Transverse colon (tissue), 4 donors: ENCODE data around the gene ZNF653. TPM values are rescaled to one million over a fixed set of nuclear protein-coding genes. Genes with fewer than 3 reads are reported as not detected.

Experiments
- DNase-seq: peaks from one replicate; pipeline ENCODE4 v3.0.0-alpha.2; 2019
- H3K27ac ChIP-seq, 4 donors: fragments of 200-600 bp; sonication (generic); 2 replicates each; pipeline ENCODE4 v1.5.1; 2016 to 2018; ENCODE audit warnings: inconsistent platforms in 4 of 4
- H3K27me3 ChIP-seq: fragments of 200-600 bp; sonication (generic); 2 replicates; pipeline ENCODE4 v1.5.1; 2017; ENCODE audit warnings: inconsistent platforms
- H3K36me3 ChIP-seq, 4 donors: fragments of 200-600 bp; sonication (generic); 2 replicates each; pipeline ENCODE4 v1.5.1; 2017 to 2019; ENCODE audit warnings: inconsistent platforms in 4 of 4
- H3K4me1 ChIP-seq, 4 donors: fragments of 200-600 bp; sonication (generic); 2 replicates each; pipeline ENCODE4 v1.5.1; 2017 to 2020; ENCODE audit warnings: inconsistent platforms in 4 of 4
- H3K4me3 ChIP-seq, 4 donors: fragments of 200-600 bp; sonication (generic); 1 replicate in 1 of 4; 2 replicates in 3 of 4; pipeline versions ENCODE4 v1.5.1 to v1.6.1; 2017 to 2019; ENCODE audit warnings: inconsistent platforms in 4 of 4
- H3K9me3 ChIP-seq, 2 donors: fragments of 200-600 bp; sonication (generic); 2 replicates each; pipeline ENCODE4 v1.5.1; 2017 to 2019; ENCODE audit warnings: inconsistent platforms in 2 of 2
- EP300 ChIP-seq: sonication (generic); formaldehyde crosslinking; IDR thresholded peaks from one replicate; pipeline ENCODE4 v1.6.1; 2017; ENCODE audit warnings: antibody characterized with exemption, low read depth
- POLR2A ChIP-seq: fragments of 450-650 bp; IDR thresholded peaks from one replicate; pipeline ENCODE4 v1.6.1; 2016; ENCODE audit warnings: antibody characterized with exemption, mild to moderate bottlenecking, moderate library complexity
- POLR2AphosphoS5 ChIP-seq, 3 donors: sonication (generic); formaldehyde crosslinking; IDR thresholded peaks; one replicate each; pipeline ENCODE4 v1.6.1; 2016; ENCODE audit warnings: antibody characterized with exemption in 3 of 3
- WGBS, 2 donors: methylation state at CpG; one replicate each; pipeline ENCODE4 v1.1.5; 2018; ENCODE audit warnings: low coverage in 1 of 2; 5-methylcytosine and 5-hydroxymethylcytosine counted together
- in situ Hi-C, 4 donors: fragments of 200-750 bp; cut with MboI; loops; one replicate each; pipeline versions ENCODE4 v1.15.0 to v1.15.1; 2017; ENCODE audit warnings: low sequenced_read_pairs in 3 of 4, low pct_ligation_motif_present in 1 of 4, low pct_unique_long_range_greater_than_20kb in 1 of 4
- intact Hi-C: fragments of 100-400 bp; cut with DNase I; formaldehyde crosslinking; loops from one replicate; pipeline ENCODE4 v1.15.1; 2023; ENCODE audit warnings: low total_unique reads
- total RNA-seq, 4 donors: library from RNA; depleted of rRNA; stranded (reverse); fragments of >200 nt; gene quantifications; one replicate each; pipeline ENCODE4 v1.1.0, GENCODE V29; 2016
- TF ChIP-seq, protein P1 (sequence below), 5 experiments: fragments of 200-600 bp in 3 of 5; fragments of 450-650 bp in 2 of 5; sonication (generic) in 3 of 5; IDR thresholded peaks; 1 replicate in 2 of 5; 2 replicates in 3 of 5; pipeline ENCODE4 v1.5.1; 2016 to 2017; ENCODE audit warnings: antibody characterized with exemption in 5 of 5, inconsistent platforms in 3 of 5, mild to moderate bottlenecking in 2 of 5, moderate library complexity in 1 of 5

The ZNF653 gene
- total RNA-seq, 4 donors from 2014 or later = 10.6 to 44.9 (median 17.4) TPM

DNA sequence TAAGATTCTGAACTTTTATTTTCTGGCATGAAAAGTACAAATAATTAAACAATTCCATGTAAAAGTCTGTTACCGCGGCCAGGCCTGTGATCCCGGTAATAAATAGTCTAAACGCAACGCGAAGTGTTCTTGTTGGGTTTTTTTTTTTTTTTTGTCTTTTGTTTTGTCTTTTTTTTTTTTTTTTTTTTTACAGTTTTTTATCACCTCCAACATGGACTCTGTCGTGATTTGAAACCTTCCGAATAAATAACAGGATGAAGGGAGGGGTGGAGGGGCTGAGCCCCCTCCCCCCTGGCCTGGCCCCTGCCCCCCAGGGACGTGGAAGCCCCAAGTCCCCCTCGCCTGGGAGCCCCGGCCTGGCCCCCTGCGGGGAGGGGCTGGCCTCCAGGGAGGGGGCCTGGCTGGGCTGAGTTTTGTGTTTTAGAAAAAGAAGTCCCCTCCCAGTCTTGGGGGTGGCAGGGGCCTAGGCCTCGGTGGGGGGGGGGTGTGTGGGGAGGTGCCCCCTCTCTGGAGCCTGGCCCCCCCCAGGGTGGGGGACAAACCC, 54.2 kb downstream of the ZNF653 start:
- TF ChIP-seq POLR2AphosphoS5 (IDR thresholded peaks at IDR 0.05) (no peak), EP300 (no peak), POLR2A (no peak)
- TF ChIP-seq, protein P1, sequence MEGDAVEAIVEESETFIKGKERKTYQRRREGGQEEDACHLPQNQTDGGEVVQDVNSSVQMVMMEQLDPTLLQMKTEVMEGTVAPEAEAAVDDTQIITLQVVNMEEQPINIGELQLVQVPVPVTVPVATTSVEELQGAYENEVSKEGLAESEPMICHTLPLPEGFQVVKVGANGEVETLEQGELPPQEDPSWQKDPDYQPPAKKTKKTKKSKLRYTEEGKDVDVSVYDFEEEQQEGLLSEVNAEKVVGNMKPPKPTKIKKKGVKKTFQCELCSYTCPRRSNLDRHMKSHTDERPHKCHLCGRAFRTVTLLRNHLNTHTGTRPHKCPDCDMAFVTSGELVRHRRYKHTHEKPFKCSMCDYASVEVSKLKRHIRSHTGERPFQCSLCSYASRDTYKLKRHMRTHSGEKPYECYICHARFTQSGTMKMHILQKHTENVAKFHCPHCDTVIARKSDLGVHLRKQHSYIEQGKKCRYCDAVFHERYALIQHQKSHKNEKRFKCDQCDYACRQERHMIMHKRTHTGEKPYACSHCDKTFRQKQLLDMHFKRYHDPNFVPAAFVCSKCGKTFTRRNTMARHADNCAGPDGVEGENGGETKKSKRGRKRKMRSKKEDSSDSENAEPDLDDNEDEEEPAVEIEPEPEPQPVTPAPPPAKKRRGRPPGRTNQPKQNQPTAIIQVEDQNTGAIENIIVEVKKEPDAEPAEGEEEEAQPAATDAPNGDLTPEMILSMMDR (IDR thresholded peaks at IDR 0.05) = no peak
- H3K4me1 ChIP-seq = peaks cover 0 to 3% (median 0%) of the 10 kb centered on the region in 4 donors
- H3K27ac ChIP-seq = no peak overlapping the region
- peaks cover 0 to 23% (median 11%) of the 10 kb centered on the region in 4 donors for H3K36me3 ChIP-seq
- intact Hi-C loops (no loop called here), in situ Hi-C loops (loop anchor here in 1 of 4 donors (25.0 kb wide), 1 partner anchor 164 kb away; the partner anchor contains the start of gene TSPAN16)
- 19 to 40% methylated on average over 9 of the region's 13 CpGs for WGBS, 2 donors
- no peak for DNase-seq
- no peak overlapping the region for H3K4me3 ChIP-seq
- peaks cover 6% of the 10 kb centered on the region for H3K27me3 ChIP-seq
- H3K9me3 ChIP-seq = no peaks in the 10 kb centered on the region

GRCh38 chr19:11450570-11451326, 54.9 kb downstream of the ZNF653 start:
- TF ChIP-seq, protein P1 (IDR thresholded peaks at IDR 0.05) = no peak
- TF ChIP-seq POLR2AphosphoS5 (IDR thresholded peaks at IDR 0.05) (no peak), POLR2A (no peak), EP300 (no peak)
- intact Hi-C loops (no loop called here), in situ Hi-C loops (loop anchor here in 1 of 4 donors (25.0 kb wide), 1 partner anchor 163 kb away; the partner anchor contains the start of gene TSPAN16)
- H3K27me3 ChIP-seq = peaks cover 6% of the 10 kb centered on the region
- DNase-seq = no peak
- no peak overlapping the region for H3K27ac ChIP-seq
- H3K4me3 ChIP-seq = no peak overlapping the region
- H3K36me3 ChIP-seq = peaks cover 0 to 23% (median 11%) of the 10 kb centered on the region in 4 donors
- no peaks in the 10 kb centered on the region for H3K9me3 ChIP-seq
- peaks cover 0 to 3% (median 0%) of the 10 kb centered on the region in 4 donors for H3K4me1 ChIP-seq
- 88% methylated on average over 21 of the region's 21 CpGs; no CpG with 5 or more reads in 1 of the 2 donors for WGBS, 2 donors

DNA sequence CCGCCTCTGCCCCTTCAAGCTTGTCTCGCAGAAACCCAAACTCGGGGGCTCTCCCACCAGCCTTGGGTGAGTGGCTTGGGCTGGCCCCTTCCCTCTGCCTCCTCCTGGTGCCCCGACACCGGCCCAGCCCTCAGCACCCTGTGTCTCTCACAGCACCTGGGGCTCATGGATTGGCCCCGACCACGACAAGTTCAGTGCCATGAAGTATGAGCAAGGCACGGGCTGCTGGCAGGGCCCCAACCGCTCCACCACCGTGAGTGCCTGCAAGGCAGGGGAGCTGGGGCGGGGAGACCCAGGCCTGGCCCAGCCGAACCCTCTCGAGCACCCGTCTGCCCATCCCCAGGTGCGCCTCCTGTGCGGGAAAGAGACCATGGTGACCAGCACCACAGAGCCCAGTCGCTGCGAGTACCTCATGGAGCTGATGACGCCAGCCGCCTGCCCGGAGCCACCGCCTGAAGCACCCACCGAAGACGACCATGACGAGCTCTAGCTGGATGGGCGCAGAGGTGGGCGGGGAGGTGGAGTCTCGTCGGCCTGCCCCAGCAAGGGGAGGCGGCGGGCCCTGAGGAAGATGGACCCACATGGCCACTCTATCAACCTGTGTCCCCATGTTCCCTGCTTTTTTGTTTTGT, 56.6 kb downstream of the ZNF653 start:
- in situ Hi-C loops = no loop called here
- Histone ChIP-seq H3K4me1 (peaks cover 0 to 3% (median 0%) of the 10 kb centered on the region in 4 donors), H3K27me3 (peaks cover 6% of the 10 kb centered on the region), H3K4me3 (no peak overlapping the region), H3K27ac (no peak overlapping the region), H3K9me3 (no peaks in the 10 kb centered on the region), H3K36me3 (peaks cover 0 to 26% (median 11%) of the 10 kb centered on the region in 4 donors)
- TF ChIP-seq EP300 (no peak), POLR2AphosphoS5 (IDR thresholded peaks at IDR 0.05) (no peak), POLR2A (no peak)
- TF ChIP-seq, protein P1 (IDR thresholded peaks at IDR 0.05) = no peak
- intact Hi-C loops = loop anchor here (10.0 kb wide), 2 partner anchors 154 to 334 kb away; partner anchors contain the start of gene TSPAN16
- 94% methylated on average over 27 of the region's 31 CpGs; no CpG with 5 or more reads in 1 of the 2 donors for WGBS, 2 donors
- no peak for DNase-seq

DNA sequence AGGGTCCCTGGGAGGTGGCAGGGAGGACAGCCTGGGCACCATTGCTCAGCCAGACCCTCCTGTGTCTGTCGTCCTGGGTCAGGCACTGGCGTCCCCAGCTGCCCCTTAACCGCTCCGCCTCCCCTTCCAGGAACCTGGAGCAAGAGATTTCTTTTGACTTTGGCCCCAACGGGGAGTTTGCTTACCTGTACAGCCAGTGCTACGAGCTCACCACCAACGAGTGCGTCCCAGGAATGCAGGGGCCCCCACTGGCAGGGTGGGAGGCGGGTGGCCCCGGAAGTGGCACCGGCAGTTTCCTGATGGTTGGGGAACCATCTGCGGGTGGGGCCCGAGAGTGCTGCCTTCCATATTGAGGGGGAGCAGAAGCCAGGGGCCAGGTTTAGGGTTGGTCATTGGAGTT, 57.2 kb downstream of the ZNF653 start:
- no peak overlapping the region for H3K4me3 ChIP-seq
- 90% methylated on average over 13 of the region's 13 CpGs; no CpG with 5 or more reads in 1 of the 2 donors for WGBS, 2 donors
- in situ Hi-C loops = no loop called here
- peaks cover 0 to 3% (median 0%) of the 10 kb centered on the region in 4 donors for H3K4me1 ChIP-seq
- DNase-seq = no peak
- H3K9me3 ChIP-seq = no peaks in the 10 kb centered on the region
- TF ChIP-seq EP300 = no peak
- no peak for TF ChIP-seq POLR2A
- TF ChIP-seq, protein P1 (IDR thresholded peaks at IDR 0.05) = no peak
- TF ChIP-seq POLR2AphosphoS5 (IDR thresholded peaks at IDR 0.05) = no peak
- intact Hi-C loops = loop anchor here (10.0 kb wide), 2 partner anchors 154 to 334 kb away; partner anchors contain the start of gene TSPAN16
- peaks cover 6% of the 10 kb centered on the region for H3K27me3 ChIP-seq
- no peak overlapping the region for H3K27ac ChIP-seq
- H3K36me3 ChIP-seq = peaks cover 0 to 32% (median 14%) of the 10 kb centered on the region in 4 donors
